Liver (tissue), 9 donors: ENCODE results near the gene GPR176. TPM values are rescaled to one million over a fixed set of nuclear protein-coding genes. Genes with fewer than 3 reads are reported as not detected.

ENCODE experiments used
- DNase-seq: peaks from one replicate; pipeline ENCODE4 v3.0.0-alpha.2; 2017; ENCODE audit warnings: low spot score
- H3K27ac ChIP-seq, 2 donors: one replicate each; pipeline ENCODE4 v1.7.0; 2013; ENCODE audit warnings: inconsistent platforms in 2 of 2, low read length in 2 of 2, control low read depth in 1 of 2, low read depth in 1 of 2, mild to moderate bottlenecking in 1 of 2
- H3K27me3 ChIP-seq, 4 donors: one replicate each; pipeline versions ENCODE4 v1.6.1 to v1.7.0; 2013; ENCODE audit warnings: low read length in 3 of 4, inconsistent platforms in 1 of 4, mild to moderate bottlenecking in 1 of 4, moderate library complexity in 1 of 4; ENCODE audit not compliant: control insufficient read depth in 4 of 4, insufficient read depth in 4 of 4
- H3K36me3 ChIP-seq, 4 donors: one replicate each; pipeline versions ENCODE4 v1.6.1 to v1.7.0; 2013; ENCODE audit warnings: low read length in 3 of 4, mild to moderate bottlenecking in 3 of 4, low read depth in 1 of 4, moderate library complexity in 1 of 4; ENCODE audit not compliant: control insufficient read depth in 4 of 4, insufficient read depth in 3 of 4
- H3K4me1 ChIP-seq, 4 donors: one replicate each; pipeline versions ENCODE4 v1.6.1 to v1.7.0; 2013; ENCODE audit warnings: low read length in 3 of 4, mild to moderate bottlenecking in 3 of 4, moderate library complexity in 1 of 4; ENCODE audit not compliant: control insufficient read depth in 4 of 4, insufficient read depth in 4 of 4
- H3K4me3 ChIP-seq, 3 donors: one replicate each; pipeline versions ENCODE4 v1.6.1 to v1.7.0; 2013; ENCODE audit warnings: low read length in 3 of 3, control low read depth in 1 of 3, low read depth in 1 of 3, mild to moderate bottlenecking in 1 of 3
- H3K9ac ChIP-seq, 2 donors: one replicate each; pipeline ENCODE4 v1.7.0; 2013; ENCODE audit warnings: low read length in 2 of 2, mild to moderate bottlenecking in 2 of 2, moderate library complexity in 2 of 2, control low read depth in 1 of 2, low read depth in 1 of 2
- H3K9me3 ChIP-seq, 4 donors: one replicate each; pipeline versions ENCODE4 v1.6.1 to v1.7.0; 2013; ENCODE audit warnings: low read length in 3 of 4; ENCODE audit not compliant: control insufficient read depth in 4 of 4
- ATF3 ChIP-seq: IDR thresholded peaks from 2 replicates; pipeline ENCODE4 v1.6.1; 2016; ENCODE audit warnings: antibody characterized with exemption
- CTCF ChIP-seq: fragments of 150-350 bp; IDR thresholded peaks from 2 replicates; pipeline ENCODE4 v1.5.1; 2017; ENCODE audit warnings: improper control_type of control experiment, low read depth, low read length; ENCODE audit not compliant: missing input control
- EGR1 ChIP-seq, 2 donors: IDR thresholded peaks; 2 replicates each; pipeline ENCODE4 v1.6.1; 2016 to 2018; ENCODE audit warnings: antibody characterized with exemption in 2 of 2, low read depth in 2 of 2
- FOXA2 ChIP-seq: IDR thresholded peaks from 2 replicates; pipeline ENCODE4 v1.6.1; 2016; ENCODE audit warnings: antibody characterized with exemption
- GABPA ChIP-seq, 2 donors: IDR thresholded peaks in 1 of 2; conservative IDR thresholded peaks in 1 of 2; 2 replicates each; pipeline ENCODE4 v1.6.1; 2016; ENCODE audit warnings: antibody characterized with exemption in 2 of 2, mild to moderate bottlenecking in 1 of 2, moderate library complexity in 1 of 2
- HNF4A ChIP-seq, 2 donors: conservative IDR thresholded peaks; 2 replicates each; pipeline ENCODE4 v1.6.1; 2016; ENCODE audit warnings: antibody characterized with exemption in 2 of 2, mild to moderate bottlenecking in 2 of 2
- HNF4G ChIP-seq: IDR thresholded peaks from 2 replicates; pipeline ENCODE4 v1.6.1; 2016; ENCODE audit warnings: antibody characterized with exemption
- JUND ChIP-seq, 2 donors: IDR thresholded peaks; 2 replicates each; pipeline ENCODE4 v1.6.1; 2016; ENCODE audit warnings: antibody characterized with exemption in 2 of 2
- MAX ChIP-seq: IDR thresholded peaks from 2 replicates; pipeline ENCODE4 v1.6.1; 2016; ENCODE audit warnings: antibody characterized with exemption
- NR2F2 ChIP-seq: IDR thresholded peaks from 2 replicates; pipeline ENCODE4 v1.6.1; 2016; ENCODE audit warnings: antibody characterized with exemption
- RAD21 ChIP-seq, 2 donors: IDR thresholded peaks; 2 replicates each; pipeline ENCODE4 v1.6.1; 2016; ENCODE audit warnings: antibody characterized with exemption in 2 of 2, mild to moderate bottlenecking in 2 of 2
- REST ChIP-seq: IDR thresholded peaks from 2 replicates; pipeline ENCODE4 v1.6.1; 2016; ENCODE audit warnings: antibody characterized with exemption, mild to moderate bottlenecking
- RXRA ChIP-seq, 2 donors: IDR thresholded peaks; 2 replicates each; pipeline ENCODE4 v1.6.1; 2017 to 2018; ENCODE audit warnings: antibody characterized with exemption in 2 of 2, mild to moderate bottlenecking in 1 of 2
- SP1 ChIP-seq: IDR thresholded peaks from 2 replicates; pipeline ENCODE4 v1.6.1; 2018; ENCODE audit warnings: antibody characterized with exemption, mild to moderate bottlenecking
- TAF1 ChIP-seq: conservative IDR thresholded peaks from 2 replicates; pipeline ENCODE4 v1.6.1; 2016; ENCODE audit warnings: antibody characterized with exemption, mild to moderate bottlenecking
- YY1 ChIP-seq: IDR thresholded peaks from 2 replicates; pipeline ENCODE4 v1.6.1; 2016; ENCODE audit warnings: antibody characterized with exemption, mild to moderate bottlenecking
- ZBTB33 ChIP-seq: IDR thresholded peaks from 2 replicates; pipeline ENCODE4 v1.6.1; 2016; ENCODE audit warnings: antibody characterized with exemption
- WGBS: extraction: QIAGEN DNeasy Blood & Tissue Kit; methylation state at CpG from one replicate; pipeline ENCODE4 v1.1.7; 2013; 5-methylcytosine and 5-hydroxymethylcytosine counted together
- polyA plus RNA-seq, 2 donors: library from polyadenylated mRNA; stranded (reverse) in 1 of 2; unstranded in 1 of 2; fragments of 200-250 nt in 1 of 2; fragments of >200 nt in 1 of 2; fragmentation: Nextera tagmentation in 1 of 2; extraction: Ambion mirVana in 1 of 2; gene quantifications; one replicate each; pipeline versions ENCODE4 v1.2.1 to v1.2.3, GENCODE V29; 2013 to 2015
- total RNA-seq, 2 donors: library from RNA; depleted of rRNA; stranded (reverse); fragments of >200 nt; gene quantifications; one replicate each; pipeline ENCODE4 v1.2.3, GENCODE V29; 2014
- donor health status: healthy.
- donor health status: healthy.
- donor health status: healthy.
- donor health status: healthy.
- donor health status: healthy.

Gene GPR176
- total and polyA plus RNA-seq, 4 donors, result 0.44 to 1.7 (median 1.4) TPM

GRCh38 chr15:39788800-39789565 is 131.1 kb downstream of the GPR176 start:
- no peak overlapping the region for H3K9ac ChIP-seq
- WGBS, result 80% methylated on average over 3 of the region's 3 CpGs
- no peak overlapping the region for H3K27ac ChIP-seq
- DNase-seq, result no peak
- H3K27me3 ChIP-seq, result no peaks in the 10 kb centered on the region
- H3K4me3 ChIP-seq, result no peak overlapping the region
- H3K4me1 ChIP-seq, result peaks cover 0 to 8% (median 3%) of the 10 kb centered on the region in 4 donors
- H3K36me3 ChIP-seq, result no peaks in the 10 kb centered on the region
- H3K9me3 ChIP-seq, result no peaks in the 10 kb centered on the region
- no peak for TF ChIP-seq EGR1 (IDR thresholded peaks at IDR 0.05; ENCODE audit: low read depth in 2 of 2)
- no peak for TF ChIP-seq FOXA2
- TF ChIP-seq GABPA (IDR thresholded peaks at IDR 0.05 in 1 of 2, conservative IDR thresholded peaks at IDR 0.05 in 1 of 2), result no peak
- TF ChIP-seq HNF4A (conservative IDR thresholded peaks at IDR 0.05), result no peak
- TF ChIP-seq RXRA (IDR thresholded peaks at IDR 0.05), result no peak
- TF ChIP-seq ZBTB33, result no peak
- TF ChIP-seq TAF1, result no peak
- no peak for TF ChIP-seq NR2F2
- TF ChIP-seq YY1, result no peak
- no peak for TF ChIP-seq RAD21 (IDR thresholded peaks at IDR 0.05)

- Histone ChIP-seq H3K27me3 (no peaks in the 10 kb centered on the region), H3K9ac (no peak overlapping the region), H3K9me3 (no peaks in the 10 kb centered on the region), H3K36me3 (no peaks in the 10 kb centered on the region), H3K4me3 (no peak overlapping the region), H3K4me1 (peaks cover 3 to 17% (median 8%) of the 10 kb centered on the region in 4 donors), H3K27ac (no peak overlapping the region)
- no peak for TF ChIP-seq ATF3
- no peak for TF ChIP-seq FOXA2
- no peak for TF ChIP-seq NR2F2
- TF ChIP-seq HNF4G, result no peak
- TF ChIP-seq EGR1 (IDR thresholded peaks at IDR 0.05; ENCODE audit: low read depth in 2 of 2), result no peak
- TF ChIP-seq REST, result no peak
- TF ChIP-seq RAD21 (IDR thresholded peaks at IDR 0.05), result no peak
- TF ChIP-seq MAX, result no peak
- no peak for TF ChIP-seq CTCF
- no peak for TF ChIP-seq SP1
- no peak for TF ChIP-seq HNF4A (conservative IDR thresholded peaks at IDR 0.05)
- TF ChIP-seq RXRA (IDR thresholded peaks at IDR 0.05), result no peak
- TF ChIP-seq TAF1, result no peak
- TF ChIP-seq ZBTB33, result no peak
- no peak for TF ChIP-seq GABPA (IDR thresholded peaks at IDR 0.05 in 1 of 2, conservative IDR thresholded peaks at IDR 0.05 in 1 of 2)
- no peak for TF ChIP-seq YY1
- TF ChIP-seq JUND (IDR thresholded peaks at IDR 0.05), result no peak
- WGBS, result 76% methylated on average over 4 of the region's 4 CpGs
- no peak for DNase-seq
These were observed 132.0 kb downstream of the GPR176 start for GRCh38 chr15:39788108-39788507.
